ENCODE results near the gene COX6A2.

GRCh38 chr16:31439519-31439918, 11.4 kb upstream of the COX6A2 start:
- TF ChIP-seq CTCF (IDR thresholded peaks at IDR 0.05; ENCODE audit: insufficient read depth, low read length, poor library complexity, severe bottlenecking) = no peak
- TF ChIP-seq EZH2phosphoT487 (conservative IDR thresholded peaks at IDR 0.05; ENCODE audit: low read length) = no peak
